RWPE2 (cell line): ENCODE results near the gene KIAA0513.
"Not testable (repeated sequence)": the region's sequence is repeated elsewhere in the genome, so short reads cannot be mapped to it uniquely, and the experiment has no call there.

Experiments
- ATAC-seq: fragments of 200-7000 bp; cut with Tn5 transposase; 3 replicates; pipeline ENCODE4 v1.9.1; 2021; ENCODE audit warnings: low read depth
- DNase-seq: peaks from one replicate; pipeline ENCODE4 v3.0.0-alpha.2; 2020; ENCODE audit warnings: low spot score
- H3K27ac ChIP-seq: fragments of 450-650 bp; 2 replicates; pipeline ENCODE4 v1.5.1; 2017; ENCODE audit warnings: mild to moderate bottlenecking; ENCODE audit not compliant: poor library complexity, severe bottlenecking
- H3K27me3 ChIP-seq: fragments of 250-450 bp; sonication (Bioruptor Pico); 2 replicates; pipeline ENCODE4 v1.5.1; 2021; ENCODE audit warnings: mild to moderate bottlenecking, moderate library complexity; ENCODE audit not compliant: insufficient read depth, poor library complexity, severe bottlenecking
- H3K36me3 ChIP-seq: fragments of 250-450 bp; sonication (Bioruptor Pico); 2 replicates; pipeline ENCODE4 v1.5.1; 2020; ENCODE audit warnings: low read depth, mild to moderate bottlenecking, moderate library complexity
- H3K4me1 ChIP-seq: fragments of 250-450 bp; sonication (Bioruptor Pico); 2 replicates; pipeline ENCODE4 v1.5.1; 2021; ENCODE audit warnings: mild to moderate bottlenecking, moderate library complexity; ENCODE audit not compliant: insufficient read depth, poor library complexity, severe bottlenecking
- H3K4me3 ChIP-seq: fragments of 250-450 bp; sonication (Bioruptor Pico); 2 replicates; pipeline ENCODE4 v1.5.1; 2021; ENCODE audit warnings: mild to moderate bottlenecking, moderate library complexity; ENCODE audit not compliant: severe bottlenecking
- H3K9me3 ChIP-seq: fragments of 250-450 bp; sonication (Bioruptor Pico); 2 replicates; pipeline ENCODE4 v1.5.1; 2021; ENCODE audit warnings: mild to moderate bottlenecking, moderate library complexity; ENCODE audit not compliant: severe bottlenecking
- TF ChIP-seq, protein P1 (sequence below): fragments of 450-650 bp; IDR thresholded peaks from one replicate; pipeline ENCODE4 v1.5.1; 2017; ENCODE audit warnings: mild to moderate bottlenecking, moderate library complexity; ENCODE audit not compliant: poor library complexity, severe bottlenecking

The KIAA0513 gene

DNA sequence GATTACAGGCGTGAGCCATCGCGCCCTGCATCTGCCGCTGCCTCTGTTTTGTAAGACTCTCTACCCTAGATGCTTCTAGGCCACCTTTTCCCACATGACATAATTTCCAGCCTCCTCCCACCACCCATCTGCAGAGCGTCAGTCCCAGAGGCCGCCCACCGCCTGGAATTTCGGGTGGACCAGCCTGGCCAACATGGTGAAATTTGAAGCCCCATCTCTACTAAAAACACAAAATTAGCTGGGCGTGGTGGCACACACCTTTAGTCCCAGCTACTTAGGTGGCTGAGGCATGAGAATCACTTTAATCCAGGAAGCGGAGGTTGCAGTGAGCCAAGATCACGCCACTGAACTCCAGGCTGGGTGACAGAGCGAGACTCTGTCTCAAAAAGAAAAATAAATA is 89.8 kb downstream of the KIAA0513 start:
- Histone ChIP-seq H3K36me3 (no peaks in the 10 kb centered on the region), H3K9me3 (no peaks in the 10 kb centered on the region), H3K27me3 (no peaks in the 10 kb centered on the region), H3K4me1 (peaks cover 3% of the 10 kb centered on the region), H3K27ac (no peak overlapping the region), H3K4me3 (no peak overlapping the region)
- TF ChIP-seq, protein P1, sequence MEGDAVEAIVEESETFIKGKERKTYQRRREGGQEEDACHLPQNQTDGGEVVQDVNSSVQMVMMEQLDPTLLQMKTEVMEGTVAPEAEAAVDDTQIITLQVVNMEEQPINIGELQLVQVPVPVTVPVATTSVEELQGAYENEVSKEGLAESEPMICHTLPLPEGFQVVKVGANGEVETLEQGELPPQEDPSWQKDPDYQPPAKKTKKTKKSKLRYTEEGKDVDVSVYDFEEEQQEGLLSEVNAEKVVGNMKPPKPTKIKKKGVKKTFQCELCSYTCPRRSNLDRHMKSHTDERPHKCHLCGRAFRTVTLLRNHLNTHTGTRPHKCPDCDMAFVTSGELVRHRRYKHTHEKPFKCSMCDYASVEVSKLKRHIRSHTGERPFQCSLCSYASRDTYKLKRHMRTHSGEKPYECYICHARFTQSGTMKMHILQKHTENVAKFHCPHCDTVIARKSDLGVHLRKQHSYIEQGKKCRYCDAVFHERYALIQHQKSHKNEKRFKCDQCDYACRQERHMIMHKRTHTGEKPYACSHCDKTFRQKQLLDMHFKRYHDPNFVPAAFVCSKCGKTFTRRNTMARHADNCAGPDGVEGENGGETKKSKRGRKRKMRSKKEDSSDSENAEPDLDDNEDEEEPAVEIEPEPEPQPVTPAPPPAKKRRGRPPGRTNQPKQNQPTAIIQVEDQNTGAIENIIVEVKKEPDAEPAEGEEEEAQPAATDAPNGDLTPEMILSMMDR: no peak
- no peak for ATAC-seq
- no peak for DNase-seq

DNA sequence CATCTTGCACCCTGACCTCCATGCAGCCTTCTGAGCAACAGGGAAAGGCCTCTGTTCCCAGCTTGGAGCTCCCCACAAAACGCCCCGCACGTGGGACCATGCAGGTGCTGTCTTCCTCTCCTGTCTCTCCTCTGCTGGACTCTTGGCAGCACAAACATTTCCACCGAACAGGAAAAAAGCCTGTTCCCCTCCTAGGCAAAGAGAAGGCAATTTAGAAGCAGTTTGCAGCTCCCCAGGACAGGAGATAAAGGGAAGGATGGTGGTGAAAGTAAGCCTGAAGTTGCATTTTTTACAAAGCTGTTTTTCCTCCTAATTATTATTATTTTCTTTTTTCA is 92.4 kb downstream of the KIAA0513 start:
- H3K36me3 ChIP-seq: no peaks in the 10 kb centered on the region
- H3K9me3 ChIP-seq: no peaks in the 10 kb centered on the region
- H3K27me3 ChIP-seq: no peaks in the 10 kb centered on the region
- no peak overlapping the region for H3K27ac ChIP-seq
- no peak for ATAC-seq
- H3K4me3 ChIP-seq: no peak overlapping the region
- peaks cover 2% of the 10 kb centered on the region for H3K4me1 ChIP-seq
- no peak for DNase-seq
- TF ChIP-seq, protein P1: no peak

DNA sequence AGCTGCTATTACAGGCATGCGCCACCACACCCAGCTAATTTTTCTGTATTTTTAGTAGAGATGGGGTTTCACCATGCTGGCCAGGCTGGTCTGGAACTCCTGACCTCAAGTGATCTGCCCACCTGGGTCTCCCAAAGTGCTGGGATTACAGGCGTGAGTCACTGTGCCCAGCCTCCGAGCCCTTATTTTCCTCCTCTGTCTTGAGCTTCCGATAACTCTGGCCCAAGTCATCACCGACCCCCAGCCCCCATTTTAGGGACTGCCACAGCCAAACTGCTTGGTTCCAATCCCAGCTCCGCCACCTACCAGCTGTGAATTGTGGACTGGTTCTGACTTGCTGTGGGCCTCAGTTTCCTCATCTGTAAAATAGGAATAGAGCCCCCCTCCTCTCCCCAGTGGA is 95.8 kb downstream of the KIAA0513 start:
- H3K36me3 ChIP-seq, H3K9me3 ChIP-seq, DNase-seq, H3K4me3 ChIP-seq, ATAC-seq, H3K4me1 ChIP-seq, H3K27me3 ChIP-seq: not testable (repeated sequence)
- H3K27ac ChIP-seq: peak overlapping the region; percentile 11

DNA sequence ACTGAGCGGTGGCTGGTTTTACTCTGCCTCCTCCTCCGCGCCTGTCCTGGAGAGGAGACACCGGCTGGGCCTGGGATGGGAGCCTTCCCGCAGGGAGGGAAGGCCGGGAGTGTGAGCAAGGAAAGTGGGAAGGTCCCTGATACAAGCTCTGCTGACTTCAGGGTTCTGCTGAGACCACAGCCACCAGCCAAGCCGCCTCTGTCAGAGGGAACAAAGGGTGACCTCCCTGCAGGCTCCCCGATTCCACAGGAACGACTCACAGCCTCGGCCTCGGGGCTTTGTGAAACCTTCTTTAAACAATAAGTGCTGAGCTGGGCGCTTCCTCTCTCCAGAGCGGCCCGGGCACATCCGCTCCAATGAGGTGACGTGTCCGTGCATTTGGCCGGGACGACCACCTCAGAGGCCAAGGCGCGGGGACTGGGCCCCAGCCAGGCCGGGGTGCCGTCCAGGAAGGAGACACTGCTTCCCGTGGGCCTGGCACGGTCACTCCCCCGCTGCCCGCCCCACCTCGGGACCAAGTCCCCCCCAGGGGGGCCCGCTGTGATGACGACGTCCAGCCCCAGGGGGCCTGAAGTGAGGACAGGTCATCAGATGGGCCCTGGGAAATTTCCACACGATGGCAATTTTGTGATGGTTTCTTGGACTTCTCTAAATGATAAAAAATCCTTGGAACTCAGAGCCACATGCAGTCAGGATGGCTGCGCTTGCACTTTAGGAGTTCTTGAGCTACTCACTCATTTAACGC is 96.5 kb downstream of the KIAA0513 start:
- no peak overlapping the region for H3K4me3 ChIP-seq
- H3K9me3 ChIP-seq: no peaks in the 10 kb centered on the region
- no peaks in the 10 kb centered on the region for H3K36me3 ChIP-seq
- H3K4me1 ChIP-seq: no peaks in the 10 kb centered on the region
- ATAC-seq: peak; percentile 67
- TF ChIP-seq, protein P1: no peak
- H3K27me3 ChIP-seq: no peaks in the 10 kb centered on the region
- peak overlapping the region; percentile 11 for H3K27ac ChIP-seq
- DNase-seq: no peak

DNA sequence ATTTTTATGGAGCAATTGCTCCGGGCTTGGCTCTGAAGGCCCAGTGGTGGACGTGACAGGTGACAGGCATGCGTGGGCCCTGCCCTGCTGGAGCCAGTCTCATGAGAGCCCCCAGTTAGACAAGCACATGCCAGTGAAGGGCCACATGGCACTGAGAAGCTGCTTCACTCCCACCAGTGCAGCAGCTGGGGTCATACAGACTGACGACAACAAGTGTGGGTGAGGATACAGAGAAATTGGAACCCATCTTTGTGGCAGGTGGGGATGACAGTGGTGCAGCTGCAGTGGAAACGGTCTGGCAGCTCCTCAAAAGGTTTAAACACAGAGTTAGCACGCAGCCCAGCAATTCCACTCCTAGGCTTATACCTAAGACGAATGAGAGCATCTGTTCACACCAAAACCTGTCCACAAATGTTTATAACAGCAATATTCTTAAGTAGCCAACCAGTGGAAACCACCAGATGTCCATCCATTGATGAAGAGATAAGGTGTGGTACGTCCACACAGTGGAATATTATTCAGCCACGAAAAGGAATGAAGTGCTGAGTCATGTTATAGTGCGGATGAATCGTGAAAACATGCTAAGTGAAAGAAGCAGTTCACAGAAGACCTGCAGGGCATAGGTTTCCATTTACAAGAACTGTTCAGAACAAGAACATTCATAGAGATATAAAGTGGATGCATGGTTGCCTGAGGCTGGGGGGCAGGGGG is 97.2 kb downstream of the KIAA0513 start:
- Histone ChIP-seq H3K27ac (peak overlapping the region; percentile 11), H3K4me3 (no peak overlapping the region), H3K4me1 (no peaks in the 10 kb centered on the region), H3K27me3 (no peaks in the 10 kb centered on the region), H3K9me3 (no peaks in the 10 kb centered on the region), H3K36me3 (no peaks in the 10 kb centered on the region)
- ATAC-seq: no peak
- TF ChIP-seq, protein P1: no peak
- DNase-seq: no peak
